ENCODE data around the gene FAM89A.

FAM89A gene

GRCh38 chr1:231040019-231040799, at the start of gene FAM89A:
TSS of gene FAM89A (minus strand) at chr1:231040254. CDS start at chr1:231040211, 43 bp downstream.
- DNase-seq: peak; percentile 74

GRCh38 chr1:231084353-231084752, 44.3 kb upstream of the FAM89A start:
- DNase-seq: no peak

DNA sequence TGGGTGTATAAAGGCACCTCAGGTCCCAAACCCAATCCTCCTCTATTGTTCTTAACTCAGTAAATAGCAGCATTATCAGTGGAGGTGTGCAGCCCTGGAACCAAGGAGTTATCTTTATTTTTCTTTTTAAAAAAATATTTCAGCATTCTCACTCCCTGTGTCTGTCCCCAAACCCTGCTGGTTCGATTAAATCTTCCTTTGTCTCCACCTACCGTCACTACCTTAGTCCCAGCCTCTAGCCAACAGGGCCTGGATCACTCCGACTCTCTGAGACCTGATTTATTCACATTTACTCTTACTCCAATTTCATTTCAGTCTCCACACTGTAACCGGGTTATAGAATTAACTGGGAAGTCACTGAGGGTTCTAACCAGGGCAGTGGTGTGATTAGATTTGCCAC, 39.1 kb upstream of the FAM89A start:
- no peak for DNase-seq

DNA sequence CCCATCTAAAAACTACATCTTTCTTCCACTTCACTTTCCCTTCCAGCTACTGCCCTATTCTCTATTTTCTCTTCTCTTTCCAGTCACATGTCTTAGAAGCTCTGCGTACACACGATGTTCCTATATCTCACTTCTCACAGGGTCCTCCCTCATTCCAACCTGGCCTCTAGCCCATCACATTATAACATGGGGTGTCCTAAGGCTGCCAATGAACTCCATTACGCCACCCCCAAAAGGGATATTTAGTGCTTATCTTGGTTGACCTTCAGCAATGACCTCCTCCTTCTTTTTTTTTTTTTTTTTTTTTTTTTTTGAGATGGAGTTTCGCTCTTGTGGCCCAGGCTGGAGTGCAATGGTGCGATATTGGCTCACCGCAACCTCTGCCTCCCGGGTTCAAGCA, 38.2 kb upstream of the FAM89A start:
- DNase-seq: no peak

GRCh38 chr1:231076802-231077201, 36.7 kb upstream of the FAM89A start:
- no peak for DNase-seq

DNA sequence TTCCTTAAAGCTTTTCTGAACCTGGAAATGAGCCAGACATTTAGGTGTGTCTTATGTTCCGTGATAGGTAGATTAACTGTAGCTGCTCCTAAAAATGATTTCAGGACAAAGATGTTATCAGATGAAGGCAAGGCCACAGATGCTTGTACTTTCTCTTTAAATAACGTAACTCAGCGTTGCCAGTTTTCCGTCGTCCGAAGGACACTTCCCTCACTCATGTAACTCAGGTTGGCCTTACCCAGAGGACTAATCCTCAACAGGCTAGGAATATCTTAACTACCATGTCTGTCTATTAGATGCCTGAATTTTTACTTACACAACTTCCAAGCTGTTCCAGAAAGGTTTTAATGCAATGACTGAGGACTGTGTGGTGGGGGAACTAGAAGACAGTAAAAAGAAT, 35.4 kb upstream of the FAM89A start:
- no peak for DNase-seq

DNA sequence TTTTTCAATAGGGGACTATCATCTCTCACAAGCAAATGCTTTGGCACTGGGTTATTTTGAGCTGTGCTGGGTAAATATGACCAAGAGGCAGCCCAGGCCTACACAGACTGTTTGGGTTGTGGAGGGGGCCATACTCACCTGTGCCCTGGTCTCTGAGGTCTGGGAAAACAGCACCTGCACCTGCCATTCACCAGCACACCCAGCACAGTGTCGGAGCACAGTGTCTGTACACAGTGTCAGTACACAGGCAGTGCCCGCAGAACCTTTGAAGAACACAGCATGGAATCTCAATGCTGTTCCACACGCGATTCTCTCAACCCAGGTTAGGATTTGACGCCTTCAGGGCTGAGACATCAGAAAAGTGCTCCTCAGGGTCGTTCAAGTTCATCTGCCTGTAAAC, 35.0 kb upstream of the FAM89A start:
- no peak for DNase-seq

GRCh38 chr1:231074046-231074445, 34.0 kb upstream of the FAM89A start:
- DNase-seq: no peak

DNA sequence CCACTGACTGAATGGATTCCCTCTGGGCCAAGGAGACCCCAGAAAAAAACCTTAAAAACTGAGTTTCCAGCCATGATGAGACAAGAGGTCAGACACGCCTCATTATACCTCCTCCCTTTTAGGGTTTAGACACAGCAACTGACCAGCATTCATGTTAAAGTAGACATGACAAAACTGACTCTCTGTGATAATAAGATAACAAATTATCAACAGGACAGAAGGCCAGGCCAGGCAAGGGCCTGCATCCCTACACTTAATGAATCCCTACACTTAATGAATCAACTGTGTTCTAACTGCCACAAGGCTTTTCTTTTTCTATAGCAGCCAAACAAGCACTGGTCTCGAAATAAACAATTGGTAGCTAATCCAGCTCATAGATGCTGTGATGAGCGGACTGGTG, 33.3 kb upstream of the FAM89A start:
- no peak for DNase-seq

- DNase-seq: no peak
Measured at GRCh38 chr1:231072502-231073094, 32.5 kb upstream of the FAM89A start.

DNA sequence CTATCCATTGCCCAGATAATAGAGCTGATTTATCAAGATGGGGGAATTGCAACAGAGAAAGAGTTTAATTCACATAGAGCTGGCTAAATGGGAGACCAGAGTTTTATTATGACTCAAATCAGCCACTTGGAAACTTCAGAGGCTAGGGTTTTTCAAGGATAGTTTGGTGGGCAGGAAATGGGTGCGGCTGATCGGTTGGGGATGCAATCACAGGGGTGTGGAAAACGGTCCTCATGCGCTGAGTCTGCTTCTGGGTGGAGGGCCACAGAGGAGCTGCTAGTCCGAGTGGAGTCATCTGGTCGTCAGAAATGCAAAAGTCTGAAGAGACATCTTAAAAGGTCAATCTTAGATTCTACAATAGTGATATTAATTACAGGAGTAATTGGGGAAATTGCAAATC, 32.0 kb upstream of the FAM89A start:
- DNase-seq: no peak

- no peak for DNase-seq
Measured at GRCh38 chr1:231070758-231071444, 30.8 kb upstream of the FAM89A start.

DNA sequence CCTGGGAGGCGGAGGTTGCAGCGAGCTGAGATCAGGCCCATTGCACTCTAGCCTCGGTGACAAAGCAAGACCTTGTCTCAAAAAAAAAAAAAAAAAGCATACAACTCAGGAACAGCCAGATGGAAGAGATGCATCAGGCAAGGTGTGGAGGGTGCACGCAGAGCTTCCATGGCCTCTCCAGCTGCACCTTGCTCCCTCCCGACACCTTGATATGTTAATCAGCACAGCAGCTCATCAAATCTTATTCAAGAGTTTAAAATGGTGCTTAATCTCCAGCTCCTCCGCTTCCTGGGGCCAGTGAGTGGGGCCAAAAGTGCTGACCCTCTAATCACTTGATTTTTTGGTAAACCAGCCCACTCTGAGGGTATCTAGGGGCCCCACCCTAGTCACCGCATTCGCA, 29.3 kb upstream of the FAM89A start:
- DNase-seq: no peak

DNA sequence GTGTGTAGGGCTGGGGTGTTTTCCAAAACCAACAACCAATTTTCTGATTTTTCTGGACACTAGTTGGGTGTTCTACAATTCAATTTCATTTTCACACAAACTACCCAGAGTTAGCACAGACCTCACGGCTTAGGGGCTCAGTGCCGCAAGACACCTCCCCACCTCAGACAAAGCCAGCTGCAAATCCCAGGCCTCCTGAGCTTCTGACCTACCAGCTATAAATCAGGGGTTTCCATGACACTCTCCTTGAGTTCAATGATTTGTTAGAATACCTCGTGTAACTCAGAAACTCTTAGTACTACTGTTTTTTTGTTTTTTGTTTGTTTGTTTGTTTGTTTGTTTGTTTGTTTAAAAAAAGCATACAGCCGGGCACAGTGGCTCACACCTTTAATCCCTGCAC, 28.7 kb upstream of the FAM89A start:
- DNase-seq: no peak

DNA sequence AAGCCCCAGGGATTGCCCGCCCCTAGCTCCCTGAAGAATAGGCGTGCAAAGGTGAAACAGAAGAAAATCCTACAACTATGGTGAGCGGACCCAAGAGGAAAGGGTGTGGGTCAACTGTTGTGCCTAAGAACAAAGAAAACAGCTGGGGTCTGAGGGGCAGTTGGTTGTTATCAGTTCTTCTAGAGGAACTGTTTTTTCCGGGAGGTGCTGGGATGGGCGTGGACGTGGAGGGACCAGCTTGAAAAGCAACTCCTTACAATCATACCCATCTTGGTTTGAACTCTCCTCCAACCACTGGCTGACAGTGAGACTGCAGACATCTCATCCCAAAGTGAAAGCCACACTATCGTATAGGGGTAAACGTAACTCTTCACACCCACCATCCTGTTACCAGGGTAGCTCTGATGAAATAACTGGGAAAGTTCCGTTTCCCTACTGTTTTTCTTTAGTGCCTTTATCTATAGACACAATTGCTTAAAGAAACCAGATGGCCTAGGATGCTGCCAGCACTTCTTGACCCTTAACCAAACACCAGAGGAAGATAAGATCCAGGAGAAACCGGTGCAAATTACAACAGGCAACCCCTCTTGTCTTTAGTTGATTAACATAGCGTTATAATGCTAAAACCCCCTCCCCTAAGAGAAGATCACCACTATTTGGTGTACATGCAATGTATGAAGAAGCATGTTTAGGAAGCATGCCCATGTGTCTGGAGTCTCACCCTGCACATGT, 25.6 kb upstream of the FAM89A start:
- DNase-seq: no peak

GRCh38 chr1:231064418-231064817, 24.4 kb upstream of the FAM89A start:
- DNase-seq: no peak

DNA sequence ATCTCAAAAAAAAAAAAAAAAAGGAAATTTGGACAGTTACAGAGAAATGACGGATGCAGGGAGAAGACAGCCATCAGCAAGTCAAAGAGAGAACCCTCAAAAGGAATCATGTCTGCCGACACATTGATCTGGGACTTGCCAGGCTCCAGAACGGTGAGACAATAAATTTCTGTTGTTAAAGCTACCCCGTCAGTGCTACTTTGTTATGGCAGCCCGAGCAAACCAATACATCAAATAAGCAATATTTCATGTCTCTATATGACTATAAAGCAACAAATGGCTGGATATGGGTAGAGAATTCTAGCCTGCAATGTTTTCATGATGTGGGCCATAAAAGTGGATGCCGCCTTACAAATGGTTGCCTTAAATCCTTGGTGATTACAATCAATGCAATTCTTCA, 23.3 kb upstream of the FAM89A start:
- no peak for DNase-seq

GRCh38 chr1:231062500-231063270, 22.6 kb upstream of the FAM89A start:
- DNase-seq: no peak

- no peak for DNase-seq
Measured at GRCh38 chr1:231059566-231060193, 19.6 kb upstream of the FAM89A start.

GRCh38 chr1:231058416-231059109, 18.5 kb upstream of the FAM89A start:
- DNase-seq: no peak

DNA sequence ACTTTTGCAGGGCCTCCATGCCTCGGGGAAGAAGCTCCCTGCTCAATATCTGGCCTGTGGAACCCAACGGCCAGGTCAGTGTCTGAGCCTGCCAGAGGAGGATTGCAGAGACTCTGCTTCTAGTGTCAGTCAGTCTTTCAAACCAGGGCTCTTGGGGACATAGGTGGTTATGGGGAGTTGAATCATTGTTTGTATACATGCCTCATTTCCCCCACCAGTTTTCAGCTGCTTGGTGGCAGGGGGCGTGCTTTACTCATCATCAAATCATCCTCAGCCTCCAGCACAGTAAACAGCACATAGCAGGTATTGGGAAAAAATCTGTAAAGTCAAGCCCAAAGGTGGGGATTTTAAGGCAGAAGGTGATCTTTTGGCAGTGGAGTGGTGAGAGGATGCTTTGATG, 17.4 kb upstream of the FAM89A start:
- DNase-seq: no peak

- DNase-seq: no peak
Measured at GRCh38 chr1:231055271-231055670, 15.2 kb upstream of the FAM89A start.
